Tibial nerve (tissue), 3 donors: Measurements from ENCODE around the gene LAYN.

Experiments
- CTCF ChIP-seq, 5 experiments: fragments of 200-600 bp in 3 of 5; fragments of 450-650 bp in 2 of 5; sonication (generic) in 3 of 5; IDR thresholded peaks; one replicate each; pipeline ENCODE4 v1.5.1; 2016 to 2019; ENCODE audit warnings: antibody characterized with exemption in 5 of 5, mild to moderate bottlenecking in 3 of 5, moderate library complexity in 2 of 5
- POLR2A ChIP-seq, 2 donors: fragments of 450-650 bp; IDR thresholded peaks; one replicate each; pipeline ENCODE4 v1.6.1; 2017; ENCODE audit warnings: antibody characterized with exemption in 2 of 2, mild to moderate bottlenecking in 2 of 2, moderate library complexity in 2 of 2

- TF ChIP-seq CTCF (IDR thresholded peaks at IDR 0.05): no peak
- TF ChIP-seq POLR2A (IDR thresholded peaks at IDR 0.05): peak in 1 of 2 donors; percentile 33
Observed at GRCh38 chr11:111540114-111540936, at the start of gene LAYN.
